Placental pericyte (primary cell): ENCODE results near the gene ALG14. TPM values are rescaled to one million over a fixed set of nuclear protein-coding genes. Genes with fewer than 3 reads are reported as not detected.

Source experiments
- total RNA-seq: library from RNA; depleted of rRNA; stranded (reverse); fragments of >200 nt; gene quantifications from 2 replicates; pipeline ENCODE4 v1.2.3, GENCODE V29; 2012

ALG14 gene
- 2.2 and 4.9 TPM in 2 replicates for total RNA-seq

DNA sequence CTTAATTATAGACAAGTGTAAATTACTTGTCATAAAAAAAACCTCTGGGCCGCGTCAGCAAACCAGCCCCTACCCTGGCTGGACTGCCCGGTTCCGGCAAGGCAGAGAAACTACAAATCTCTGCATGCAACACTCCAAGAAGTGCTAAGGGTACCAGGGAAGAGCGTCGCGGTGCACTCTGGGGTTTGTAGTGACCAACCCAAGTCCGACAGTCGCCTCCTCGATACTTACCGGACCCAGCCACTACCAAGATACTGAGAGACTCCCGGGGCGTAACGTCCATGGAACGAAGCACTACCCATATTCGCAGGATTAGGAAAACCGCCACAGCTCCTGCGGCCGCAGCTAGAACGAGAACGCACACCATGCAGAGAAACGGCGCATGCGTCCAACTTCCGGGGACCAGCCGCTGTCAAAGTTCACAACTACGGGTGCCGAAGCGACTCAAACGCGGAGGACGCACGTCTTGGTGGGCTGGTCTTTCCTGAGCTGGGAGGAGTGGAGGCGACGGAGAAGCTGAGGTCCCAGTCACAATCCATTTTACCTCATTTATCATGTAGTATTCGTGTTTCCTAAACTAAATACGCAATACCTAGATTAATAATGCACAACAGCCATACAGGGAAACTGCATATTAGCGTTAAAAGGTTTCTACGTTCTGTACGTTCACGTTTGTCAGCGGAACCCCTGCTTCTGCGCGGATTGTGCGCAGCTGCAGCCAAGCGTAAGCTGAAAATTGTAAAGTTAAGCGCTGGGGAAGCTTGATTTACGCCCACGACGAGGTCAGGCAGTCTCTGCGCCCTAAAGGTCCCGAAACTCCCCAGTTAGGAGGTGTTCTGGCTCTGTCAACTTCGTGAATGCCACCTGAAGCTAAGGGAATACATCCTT is at the start of gene ALG14:
Gene ALG14, minus strand, starts transcription at position 420 of the 888 bp plus-strand sequence. Its CDS starts 53 bp downstream, at position 367.

DNA sequence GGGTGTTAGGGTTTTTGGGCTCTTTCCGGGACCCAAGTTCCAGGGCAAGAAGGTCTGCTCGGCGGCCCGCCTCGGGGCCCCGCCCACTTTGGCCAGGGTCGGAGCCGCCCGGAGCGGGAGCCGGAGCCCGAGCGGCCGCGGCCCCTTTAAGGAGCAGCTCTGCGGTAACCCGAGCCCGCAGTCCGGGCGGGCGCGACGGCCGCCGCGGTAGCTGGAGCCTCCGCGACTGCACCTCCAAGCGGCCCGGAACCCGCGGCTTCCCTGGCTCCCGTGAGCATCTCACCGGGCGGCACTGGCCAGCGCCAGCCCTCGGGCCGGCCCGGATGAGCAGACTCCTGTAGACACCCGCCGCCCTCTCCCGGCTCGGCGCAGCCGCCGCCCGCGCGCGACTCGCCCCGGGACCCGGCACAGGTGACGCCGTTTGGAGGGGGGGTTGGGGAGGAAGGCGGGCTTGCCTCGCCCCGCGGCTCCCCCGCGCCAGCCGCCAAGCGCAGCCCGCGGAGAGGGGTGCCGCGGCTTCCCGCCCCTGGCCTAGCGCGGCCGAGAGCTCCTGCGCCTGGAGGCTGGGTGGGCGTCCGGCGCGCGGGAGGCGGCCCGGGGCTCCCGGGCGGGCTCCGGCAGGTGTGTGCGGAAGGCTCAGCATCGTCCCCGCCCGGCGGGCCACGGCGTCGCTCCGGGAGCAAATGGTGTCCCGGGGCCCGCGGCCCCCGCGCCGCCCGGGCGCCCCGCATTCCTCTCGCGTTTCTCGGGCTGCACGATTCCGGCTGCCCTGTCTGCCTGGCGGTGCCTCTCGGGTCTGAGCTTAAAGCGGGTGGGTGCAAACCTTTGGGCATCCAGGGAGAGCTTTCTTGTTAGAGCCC is 44.7 kb upstream of the ALG14 start, which contains the start of gene TLCD4:
Gene TLCD4, plus strand, starts transcription at position 149 of the 860 bp plus-strand sequence. CDS start 26,547 bp downstream, outside the sequence.

GRCh38 chr1:94926915-94927404 is 145.8 kb downstream of the ALG14 start, which contains the start of gene CNN3:
Gene CNN3, minus strand, starts transcription at chr1:94927110. Its CDS starts 216 bp downstream, at chr1:94926894.

Other genes with a start within 250 kb of the ALG14 start
- 399 and 439 TPM in 2 replicates for gene CNN3, start 145.8 kb downstream of the ALG14 start, total RNA-seq
- 0.22 and 0.29 TPM in 2 replicates for gene TLCD4, start 44.4 kb upstream of the ALG14 start, total RNA-seq
- gene RWDD3, start 161.3 kb upstream of the ALG14 start, total RNA-seq = 6.1 and 6.9 TPM in 2 replicates